HCT116 (cell line): ENCODE results near the gene PSMA3. TPM values are rescaled to one million over a fixed set of nuclear protein-coding genes. Genes with fewer than 3 reads are reported as not detected.

Source experiments
- ATAC-seq: fragments of 200-7000 bp; cut with Tn5 transposase; 2 replicates; pipeline ENCODE4 v1.9.1; 2020; ENCODE audit warnings: mild to moderate bottlenecking, moderate library complexity
- BruUV-seq: library from RNA; stranded (reverse); fragments of 400-500 nt; replicated peaks from 2 replicates; lab custom pipeline; 2021; lab: Mats Ljungman, UMichigan
- CTCF ChIA-PET: fragments of 300-600 bp; sonication (Branson Sonifier 250); formaldehyde crosslinking; loops from one replicate; lab custom pipeline; 2021; ENCODE audit warnings: antibody characterized with exemption; lab: Charles Lee
- POLR2A ChIA-PET: fragments of 300-600, 350-600 bp; sonication (Branson Sonifier 250); formaldehyde crosslinking; loops from one replicate; lab custom pipeline; 2021; ENCODE audit warnings: antibody characterized with exemption; lab: Charles Lee
- RAD21 ChIA-PET, 2 experiments: fragments of 300-600 bp; sonication (Branson Sonifier 250); formaldehyde crosslinking; loops; one replicate each; lab custom pipeline; 2023; ENCODE audit warnings: low total read pairs in 2 of 2; ENCODE audit not compliant: uncharacterized antibody in 2 of 2, unreplicated experiment in 2 of 2, low non-redundant PET in 1 of 2; lab: Charles Lee
- DNase-seq: peaks from one replicate; pipeline ENCODE4 v3.0.0-alpha.2; 2010; ENCODE audit warnings: low read depth, low spot score
- H2AFZ ChIP-seq: fragments of 200-600 bp; shearing (Covaris generic), sonication (generic); 2 replicates; pipeline ENCODE4 v1.6.1; 2017; ENCODE audit warnings: low read depth, mixed run types, mixed read lengths, antibody characterized with exemption, low read length; ENCODE audit not compliant: poor library complexity, severe bottlenecking
- H3K27ac ChIP-seq: 2 replicates; pipeline ENCODE4 v1.5.1; 2012; ENCODE audit warnings: low read depth, low read length
- H3K27me3 ChIP-seq: fragments of 200-600 bp; sonication (generic); 2 replicates; pipeline ENCODE4 v1.6.1; 2016; ENCODE audit warnings: mixed run types, low read length, mixed read lengths; ENCODE audit not compliant: insufficient read depth
- H3K36me3 ChIP-seq, 2 experiments: fragments of 200-500 bp in 1 of 2; fragments of 200-600 bp in 1 of 2; sonication (Bioruptor generic) in 1 of 2; sonication (generic) in 1 of 2; 2 replicates each; pipeline versions ENCODE4 v1.5.1 to v1.6.1; 2014 to 2016; ENCODE audit warnings: low read length in 2 of 2, inconsistent platforms in 1 of 2, mixed read lengths in 1 of 2, mixed run types in 1 of 2; ENCODE audit not compliant: insufficient read depth in 2 of 2, control insufficient read depth in 1 of 2
- H3K4me1 ChIP-seq, 2 experiments: fragments of 200-600 bp in 1 of 2; sonication (generic) in 1 of 2; 2 replicates each; pipeline versions ENCODE4 v1.5.1 to v1.6.1; 2012 to 2017; ENCODE audit warnings: low read length in 2 of 2, inconsistent platforms in 1 of 2, mild to moderate bottlenecking in 1 of 2, mixed read lengths in 1 of 2, mixed run types in 1 of 2, moderate library complexity in 1 of 2; ENCODE audit not compliant: insufficient read depth in 2 of 2, control insufficient read depth in 1 of 2
- H3K4me2 ChIP-seq: fragments of 200-600 bp; sonication (generic); 2 replicates; pipeline ENCODE4 v1.6.1; 2017; ENCODE audit warnings: mixed run types, low read length, mixed read lengths
- H3K4me3 ChIP-seq, 2 experiments: fragments of 200-600 bp in 1 of 2; sonication (generic) in 1 of 2; replicated peaks in 1 of 2; 2 replicates each; pipeline ENCODE4 v1.5.1; 2011 to 2016; ENCODE audit warnings: low read length in 2 of 2, control low read depth in 1 of 2, low read depth in 1 of 2, mild to moderate bottlenecking in 1 of 2, mixed read lengths in 1 of 2, mixed run types in 1 of 2
- H3K79me2 ChIP-seq: fragments of 200-600 bp; sonication (generic); 2 replicates; pipeline ENCODE4 v1.6.1; 2017; ENCODE audit warnings: mild to moderate bottlenecking, mixed run types, low read length, moderate library complexity, mixed read lengths; ENCODE audit not compliant: insufficient read depth
- H3K9ac ChIP-seq: fragments of 200-600 bp; sonication (generic); 2 replicates; pipeline ENCODE4 v1.6.1; 2016; ENCODE audit warnings: low read length, mixed read lengths
- H3K9me2 ChIP-seq: fragments of 200-600 bp; sonication (generic), shearing (Covaris generic); 2 replicates; pipeline ENCODE4 v1.6.1; 2017; ENCODE audit warnings: mixed run types, mild to moderate bottlenecking, moderate library complexity; ENCODE audit not compliant: insufficient read depth
- H3K9me3 ChIP-seq, 2 experiments: fragments of 200-500 bp in 1 of 2; fragments of 200-600 bp in 1 of 2; sonication (Bioruptor generic) in 1 of 2; sonication (generic) in 1 of 2; 2 replicates each; pipeline ENCODE4 v1.6.1; 2014 to 2017; ENCODE audit warnings: low read length in 2 of 2, mixed read lengths in 2 of 2, inconsistent platforms in 1 of 2, low read depth in 1 of 2, mild to moderate bottlenecking in 1 of 2, mixed run types in 1 of 2, moderate library complexity in 1 of 2; ENCODE audit not compliant: control insufficient read depth in 1 of 2, insufficient read depth in 1 of 2
- H4K20me1 ChIP-seq: fragments of 200-600 bp; sonication (generic), shearing (Covaris generic); 2 replicates; pipeline ENCODE4 v1.6.1; 2017; ENCODE audit warnings: mixed run types, mild to moderate bottlenecking, moderate library complexity; ENCODE audit not compliant: insufficient read depth
- CBX3 ChIP-seq: IDR thresholded peaks from 2 replicates; pipeline ENCODE4 v1.6.1; 2012; ENCODE audit warnings: low read depth
- CEBPB ChIP-seq: IDR thresholded peaks from 2 replicates; pipeline ENCODE4 v1.6.1; 2012; ENCODE audit warnings: low read depth
- EGR1 ChIP-seq: IDR thresholded peaks from 2 replicates; pipeline ENCODE4 v1.6.1; 2012; ENCODE audit warnings: low read depth
- ELF1 ChIP-seq: IDR thresholded peaks from 2 replicates; pipeline ENCODE4 v1.6.1; 2012; ENCODE audit warnings: low read depth, borderline replicate concordance
- EZH2 ChIP-seq: fragments of 200-600 bp; sonication (generic); IDR thresholded peaks from 2 replicates; pipeline ENCODE4 v1.6.1; 2017; ENCODE audit warnings: antibody characterized with exemption, mixed run types
- EZH2phosphoT487 ChIP-seq: fragments of 200-600 bp; IDR thresholded peaks from 2 replicates; pipeline ENCODE4 v1.6.1; 2018; ENCODE audit warnings: antibody characterized with exemption, borderline replicate concordance
- FOSL1 ChIP-seq: IDR thresholded peaks from 2 replicates; pipeline ENCODE4 v1.6.1; 2012; ENCODE audit warnings: low read depth
- JUND ChIP-seq: IDR thresholded peaks from 2 replicates; pipeline ENCODE4 v1.6.1; 2012
- POLR2A ChIP-seq: IDR thresholded peaks from 2 replicates; pipeline ENCODE4 v1.7.0; 2011; ENCODE audit warnings: borderline replicate concordance; ENCODE audit not compliant: insufficient read depth, insufficient read length; ENCODE audit errors: extremely low read depth
- POLR2AphosphoS5 ChIP-seq: IDR thresholded peaks from 2 replicates; pipeline ENCODE4 v1.6.1; 2011; ENCODE audit warnings: mild to moderate bottlenecking, low read depth, low read length, moderate library complexity
- REST ChIP-seq: IDR thresholded peaks from 2 replicates; pipeline ENCODE4 v1.6.1; 2012; ENCODE audit warnings: low read depth
- TCF7L2 ChIP-seq: IDR thresholded peaks from 2 replicates; pipeline ENCODE4 v1.7.0; 2011; ENCODE audit warnings: borderline replicate concordance, inconsistent platforms; ENCODE audit not compliant: insufficient read depth, insufficient read length; ENCODE audit errors: extremely low read depth
- YY1 ChIP-seq: IDR thresholded peaks from 2 replicates; pipeline ENCODE4 v1.6.1; 2011; ENCODE audit warnings: low read length, low read depth, moderate library complexity, mild to moderate bottlenecking; ENCODE audit not compliant: insufficient replicate concordance; ENCODE audit errors: extremely low read depth
- ZFX ChIP-seq: fragments of 450-650 bp; IDR thresholded peaks from 2 replicates; pipeline ENCODE4 v1.6.1; 2017
- ZNF274 ChIP-seq: fragments of 200-500 bp; sonication (Bioruptor generic); IDR thresholded peaks from 2 replicates; pipeline ENCODE4 v1.6.1; 2014; ENCODE audit warnings: mild to moderate bottlenecking, low read depth, low read length, inconsistent platforms
- intact Hi-C: fragments of 100-400 bp; cut with micrococcal nuclease; formaldehyde crosslinking; loops from 2 replicates; pipeline ENCODE4 v1.10.0; 2022
- total RNA-seq: library from RNA; stranded (reverse); gene quantifications from one replicate; pipeline ENCODE4 v1.2.1, GENCODE V29; 2021; ENCODE audit not compliant: unreplicated experiment
- TF ChIP-seq, protein P1 (sequence below): IDR thresholded peaks from 2 replicates; pipeline ENCODE4 v1.6.1; 2012

PSMA3 gene
- total RNA-seq, 1 experiment from 2014 or later = 267 TPM

GRCh38 chr14:58294201-58294600 lies 49.6 kb downstream of the PSMA3 start:
- Histone ChIP-seq H3K9me3 (no peaks in the 10 kb centered on the region), H3K9me2 (no peaks in the 10 kb centered on the region), H3K9ac (no peak overlapping the region), H3K36me3 (peaks cover 15 to 31% of the 10 kb centered on the region in 2 experiments; a peak in 3 of 4 replicates), H4K20me1 (0 out of 2 replicates have a peak, but pooled peaks cover 11% of the 10 kb centered on the region)
- BruUV-seq = no TSS peak
- RAD21 ChIA-PET = no interaction called here
- no peak for TF ChIP-seq ZFX
- no peak for TF ChIP-seq EZH2phosphoT487
- no peak for TF ChIP-seq FOSL1
- no peak for TF ChIP-seq REST
- TF ChIP-seq YY1 = no peak
- TF ChIP-seq CEBPB = no peak
- no peak for TF ChIP-seq EZH2
- TF ChIP-seq, protein P1, sequence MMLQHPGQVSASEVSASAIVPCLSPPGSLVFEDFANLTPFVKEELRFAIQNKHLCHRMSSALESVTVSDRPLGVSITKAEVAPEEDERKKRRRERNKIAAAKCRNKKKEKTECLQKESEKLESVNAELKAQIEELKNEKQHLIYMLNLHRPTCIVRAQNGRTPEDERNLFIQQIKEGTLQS = no peak
- no peak for TF ChIP-seq POLR2AphosphoS5
- TF ChIP-seq ELF1 = no peak
- no peak for TF ChIP-seq CBX3
- no peak for TF ChIP-seq TCF7L2
- no peak for TF ChIP-seq ZNF274
- no peak for TF ChIP-seq POLR2A
- no peak for TF ChIP-seq JUND
- no peak for TF ChIP-seq EGR1
- TF ChIP-seq, all 23 proteins: peak for 0
- Histone ChIP-seq H3K27ac (no peak overlapping the region), H2AFZ (no peak overlapping the region), H3K4me2 (no peak overlapping the region), H3K4me1 (peaks cover 5 to 7% of the 10 kb centered on the region in 2 experiments; a peak in 2 of 4 replicates), H3K4me3 (no peak overlapping the region), H3K79me2 (peaks cover 84% of the 10 kb centered on the region), H3K27me3 (no peaks in the 10 kb centered on the region)
- POLR2A ChIA-PET = no interaction called here
- ATAC-seq (no peak), DNase-seq (no peak)
- intact Hi-C loops = no loop called here
- CTCF ChIA-PET = no interaction called here
